DOHH2 (cell line): Measurements from ENCODE around the gene ORC1.

Experiments used
- H3F3A ChIP-seq: fragments of 200-600 bp; sonication (generic), shearing (Covaris generic); 2 replicates; pipeline ENCODE4 v1.6.0; 2016; ENCODE audit warnings: antibody characterized with exemption, mild to moderate bottlenecking; ENCODE audit not compliant: control insufficient read depth, insufficient read depth
- H3K27ac ChIP-seq: fragments of 200-600 bp; sonication (generic); 2 replicates; pipeline ENCODE4 v1.5.1; 2014; ENCODE audit warnings: low read depth, mild to moderate bottlenecking, low read length, moderate library complexity
- H3K27me3 ChIP-seq: fragments of 200-600 bp; sonication (generic); 2 replicates; pipeline ENCODE4 v1.6.1; 2014; ENCODE audit warnings: mild to moderate bottlenecking, low read length, mixed read lengths; ENCODE audit not compliant: control insufficient read depth
- H3K36me3 ChIP-seq: fragments of 200-600 bp; sonication (generic); 2 replicates; pipeline ENCODE4 v1.6.1; 2014; ENCODE audit warnings: mild to moderate bottlenecking, low read length, moderate library complexity, mixed read lengths; ENCODE audit not compliant: control insufficient read depth
- H3K4me1 ChIP-seq: fragments of 200-600 bp; sonication (generic); 2 replicates; pipeline ENCODE4 v1.6.1; 2014; ENCODE audit warnings: mild to moderate bottlenecking, low read length, mixed read lengths; ENCODE audit not compliant: control insufficient read depth
- H3K4me2 ChIP-seq: fragments of 200-600 bp; sonication (generic); 2 replicates; pipeline ENCODE4 v1.6.0; 2014; ENCODE audit warnings: mild to moderate bottlenecking, low read length, moderate library complexity
- H3K4me3 ChIP-seq: fragments of 200-600 bp; sonication (generic); 2 replicates; pipeline ENCODE4 v1.5.1; 2014; ENCODE audit warnings: mild to moderate bottlenecking, low read length, mixed read lengths
- H3K79me2 ChIP-seq: fragments of 200-600 bp; sonication (generic); 2 replicates; pipeline ENCODE4 v1.6.1; 2014; ENCODE audit warnings: mild to moderate bottlenecking, low read length, mixed read lengths; ENCODE audit not compliant: control insufficient read depth
- H3K9me2 ChIP-seq: fragments of 200-600 bp; sonication (generic); replicated peaks from 2 replicates; pipeline ENCODE4 v1.6.1; 2014; ENCODE audit warnings: mild to moderate bottlenecking, low read length, mixed read lengths; ENCODE audit not compliant: control insufficient read depth
- H3K9me3 ChIP-seq: fragments of 200-600 bp; sonication (generic); 2 replicates; pipeline ENCODE4 v1.6.1; 2014; ENCODE audit warnings: antibody characterized with exemption, low read length, mixed read lengths; ENCODE audit not compliant: control insufficient read depth, insufficient read depth
- H4K20me1 ChIP-seq: fragments of 200-600 bp; sonication (generic); 2 replicates; pipeline ENCODE4 v1.6.0; 2014; ENCODE audit warnings: low read depth, mild to moderate bottlenecking, antibody characterized with exemption, low read length, moderate library complexity; ENCODE audit not compliant: control insufficient read depth, insufficient read depth
- CTCF ChIP-seq: fragments of 200-600 bp; sonication (generic); IDR thresholded peaks from one replicate; pipeline ENCODE4 v1.5.1; 2014; ENCODE audit warnings: antibody characterized with exemption, mild to moderate bottlenecking, low read depth, low read length; ENCODE audit not compliant: poor library complexity, severe bottlenecking
- EZH2phosphoT487 ChIP-seq: fragments of 200-600 bp; sonication (generic); IDR thresholded peaks from 2 replicates; pipeline ENCODE4 v1.6.1; 2017; ENCODE audit warnings: borderline replicate concordance, mild to moderate bottlenecking, antibody characterized with exemption, low read length, moderate library complexity, mixed read lengths

Gene ORC1

GRCh38 chr1:52367272-52367671 is 37.0 kb downstream of the ORC1 start:
- Histone ChIP-seq H3K79me2 (peaks cover 21% of the 10 kb centered on the region), H3K27ac (no peak overlapping the region), H3K4me1 (peaks cover 21% of the 10 kb centered on the region), H3K36me3 (peaks cover 22% of the 10 kb centered on the region), H3F3A (peaks cover 17% of the 10 kb centered on the region), H3K9me3 (no peaks in the 10 kb centered on the region), H4K20me1 (no peaks in the 10 kb centered on the region), H3K27me3 (no peaks in the 10 kb centered on the region), H3K9me2 (no peaks in the 10 kb centered on the region), H3K4me3 (no peak overlapping the region), H3K4me2 (no peak overlapping the region)
- TF ChIP-seq EZH2phosphoT487 (no peak), CTCF (no peak)

- Histone ChIP-seq H4K20me1 (no peaks in the 10 kb centered on the region), H3K36me3 (peaks cover 26% of the 10 kb centered on the region), H3K9me3 (no peaks in the 10 kb centered on the region), H3K27ac (no peak overlapping the region; the same call in 1 of the 2 replicates), H3K9me2 (no peaks in the 10 kb centered on the region), H3K79me2 (peaks cover 21% of the 10 kb centered on the region), H3K27me3 (no peaks in the 10 kb centered on the region), H3K4me2 (peak overlapping the region; percentile 47), H3F3A (peaks cover 15% of the 10 kb centered on the region), H3K4me1 (peaks cover 21% of the 10 kb centered on the region), H3K4me3 (peak overlapping the region; percentile 82)
- TF ChIP-seq CTCF: no peak
- no peak for TF ChIP-seq EZH2phosphoT487
These were observed 37.8 kb downstream of the ORC1 start for GRCh38 chr1:52366517-52366827.

GRCh38 chr1:52365746-52366516 is 38.3 kb downstream of the ORC1 start, which contains the start of gene CC2D1B:
TSS of gene CC2D1B (minus strand) at chr1:52366205. CDS start at chr1:52364620, 1,585 bp downstream.
- no peaks in the 10 kb centered on the region for H3K9me2 ChIP-seq
- H3K79me2 ChIP-seq: peaks cover 21% of the 10 kb centered on the region
- TF ChIP-seq CTCF (no peak), EZH2phosphoT487 (no peak)
- peak within 1 kb of the TSS; percentile 82 for H3K4me3 ChIP-seq
- no peaks in the 10 kb centered on the region for H4K20me1 ChIP-seq
- H3K4me2 ChIP-seq: peak within 1 kb of the TSS; percentile 93
- H3F3A ChIP-seq: peaks cover 13% of the 10 kb centered on the region
- H3K9me3 ChIP-seq: no peaks in the 10 kb centered on the region
- no peaks in the 10 kb centered on the region for H3K27me3 ChIP-seq
- peaks cover 29% of the 10 kb centered on the region for H3K36me3 ChIP-seq
- peaks cover 21% of the 10 kb centered on the region for H3K4me1 ChIP-seq
- peak within 1 kb of the TSS; percentile 54 for H3K27ac ChIP-seq
